HepG2 (cell line): ENCODE results near the gene SRSF2. TPM values are rescaled to one million over a fixed set of nuclear protein-coding genes. Genes with fewer than 3 reads are reported as not detected.

ENCODE experiments used
- ARID3A ChIP-seq: IDR thresholded peaks from 2 replicates; pipeline ENCODE4 v1.6.1; 2012; ENCODE audit warnings: low read depth, low read length, improper control_type of control experiment
- GPBP1L1 ChIP-seq: sonication (generic); formaldehyde crosslinking; IDR thresholded peaks from 2 replicates; pipeline ENCODE4 v1.5.0; 2020; ENCODE audit warnings: mild to moderate bottlenecking, missing genetic modification reagents
- KDM2A ChIP-seq: sonication (generic); formaldehyde crosslinking; IDR thresholded peaks from 2 replicates; pipeline ENCODE4 v1.4.0; 2020; ENCODE audit warnings: low read depth, missing genetic modification reagents, borderline replicate concordance
- RBM39 ChIP-seq: fragments of 200-400 bp; formaldehyde crosslinking; IDR thresholded peaks from one replicate; pipeline ENCODE4 v1.6.1; 2018; ENCODE audit warnings: antibody characterized with exemption, mild to moderate bottlenecking, low read depth, low read length; ENCODE audit not compliant: poor library complexity, severe bottlenecking
- REL ChIP-seq: sonication (generic); formaldehyde crosslinking; conservative IDR thresholded peaks from 2 replicates; pipeline ENCODE4 v1.8.0; 2022; ENCODE audit warnings: mild to moderate bottlenecking, missing genetic modification reagents, moderate library complexity
- THYN1 ChIP-seq: sonication (generic); formaldehyde crosslinking; IDR thresholded peaks from 2 replicates; pipeline ENCODE4 v1.8.1; 2023; ENCODE audit warnings: low read depth, mild to moderate bottlenecking, moderate library complexity, missing genetic modification reagents, borderline replicate concordance
- YEATS4 ChIP-seq: sonication (generic); formaldehyde crosslinking; IDR thresholded peaks from 2 replicates; pipeline ENCODE4 v1.4.0; 2020; ENCODE audit warnings: missing genetic modification reagents, borderline replicate concordance
- ZNF451 ChIP-seq: sonication (generic); formaldehyde crosslinking; IDR thresholded peaks from 2 replicates; pipeline ENCODE4 v1.5.0; 2020; ENCODE audit warnings: mild to moderate bottlenecking, missing genetic modification reagents
- ZNF570 ChIP-seq: sonication (generic); formaldehyde crosslinking; IDR thresholded peaks from 2 replicates; pipeline ENCODE4 v1.4.0; 2020; ENCODE audit warnings: mild to moderate bottlenecking, missing genetic modification reagents, borderline replicate concordance
- ZNF720 ChIP-seq: sonication (generic); formaldehyde crosslinking; IDR thresholded peaks from 2 replicates; pipeline ENCODE4 v1.4.0; 2020; ENCODE audit warnings: missing genetic modification reagents
- polyA plus RNA-seq, 8 experiments: library from polyadenylated mRNA; depleted of rRNA in 3 of 8; stranded (reverse) in 7 of 8; unstranded in 1 of 8; fragments of >200 nt; fragmentation: Illumina TruSeq in 4 of 8; extraction: Trizol in 4 of 8; gene quantifications; 2 replicates each; pipeline versions ENCODE4 v1.2.1 to v1.2.3, GENCODE V29; 2011 to 2016; ENCODE audit warnings: low read depth in 4 of 8, missing spikeins in 1 of 8, mixed read lengths in 1 of 8; ENCODE audit not compliant: insufficient read depth in 1 of 8
- total RNA-seq, 5 experiments: library from RNA; depleted of rRNA; stranded (reverse); fragments of >200 nt; fragmentation: Illumina TruSeq; extraction: Trizol; gene quantifications; 2 replicates each; pipeline ENCODE4 v1.2.3, GENCODE V29; 2016; ENCODE audit warnings: low read depth in 1 of 5
- TF ChIP-seq, protein P1 (sequence below): sonication (generic); formaldehyde crosslinking; IDR thresholded peaks from 2 replicates; pipeline ENCODE4 v1.5.0; 2020; ENCODE audit warnings: mild to moderate bottlenecking, missing genetic modification reagents, borderline replicate concordance
- TF ChIP-seq, protein P2 (sequence below): sonication (generic); formaldehyde crosslinking; IDR thresholded peaks from 2 replicates; pipeline ENCODE4 v1.5.0; 2020; ENCODE audit warnings: missing genetic modification reagents
- TF ChIP-seq, protein P3 (sequence below), 2 experiments: fragments of 450-650 bp in 1 of 2; sonication (generic) in 1 of 2; formaldehyde crosslinking; IDR thresholded peaks; 2 replicates each; pipeline versions ENCODE4 v1.5.0 to v1.8.0; 2020 to 2022; ENCODE audit warnings: mild to moderate bottlenecking in 1 of 2, missing genetic modification reagents in 1 of 2
- TF ChIP-seq, protein P4 (sequence below): sonication (generic); formaldehyde crosslinking; conservative IDR thresholded peaks from 2 replicates; pipeline ENCODE4 v1.8.0; 2022; ENCODE audit warnings: missing genetic modification reagents

The SRSF2 gene
- total and polyA plus RNA-seq, 2 of the 13 experiments (the other 11 are each of a cell fraction or from before 2014, with no cell fraction given), result 306 to 319 TPM

DNA sequence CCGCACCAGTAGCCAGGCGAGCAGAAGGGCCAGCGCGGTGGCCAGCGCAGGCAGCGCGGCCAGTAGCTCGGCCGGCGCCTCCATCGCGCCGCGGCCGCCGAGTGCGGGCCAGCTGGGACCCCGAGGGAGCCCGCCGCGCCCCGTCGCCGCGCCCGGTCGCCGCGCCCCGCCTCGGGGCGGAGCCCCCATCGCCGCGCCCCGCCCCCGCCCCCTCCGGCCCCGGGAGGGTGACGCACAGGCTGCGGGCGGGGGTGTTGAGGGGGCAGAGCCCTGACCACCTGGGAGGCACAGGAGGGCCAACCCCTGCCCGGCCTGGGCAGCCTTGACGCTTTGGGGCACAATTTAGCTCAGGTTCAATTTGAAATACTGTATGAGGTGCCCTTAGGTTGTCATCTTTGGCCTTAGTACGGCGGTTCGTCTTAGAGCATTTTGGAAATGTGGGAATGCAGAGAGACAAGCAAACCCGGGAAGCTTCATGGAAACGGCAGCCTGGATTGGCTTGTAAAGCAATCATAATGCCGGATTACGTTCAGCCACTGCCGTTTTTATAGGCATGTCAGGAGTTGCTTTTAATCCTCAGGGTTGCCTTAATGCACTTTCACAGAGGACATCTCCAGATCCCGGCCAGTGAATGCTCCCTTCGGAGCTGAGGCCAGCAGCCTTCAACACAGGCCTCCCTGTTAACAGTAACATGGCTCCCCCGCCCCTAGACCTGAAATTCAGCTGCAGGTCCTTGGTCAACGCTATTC, 26.1 kb downstream of the SRSF2 start, which contains the start of gene MXRA7 (continued):
- TF ChIP-seq, protein P1, sequence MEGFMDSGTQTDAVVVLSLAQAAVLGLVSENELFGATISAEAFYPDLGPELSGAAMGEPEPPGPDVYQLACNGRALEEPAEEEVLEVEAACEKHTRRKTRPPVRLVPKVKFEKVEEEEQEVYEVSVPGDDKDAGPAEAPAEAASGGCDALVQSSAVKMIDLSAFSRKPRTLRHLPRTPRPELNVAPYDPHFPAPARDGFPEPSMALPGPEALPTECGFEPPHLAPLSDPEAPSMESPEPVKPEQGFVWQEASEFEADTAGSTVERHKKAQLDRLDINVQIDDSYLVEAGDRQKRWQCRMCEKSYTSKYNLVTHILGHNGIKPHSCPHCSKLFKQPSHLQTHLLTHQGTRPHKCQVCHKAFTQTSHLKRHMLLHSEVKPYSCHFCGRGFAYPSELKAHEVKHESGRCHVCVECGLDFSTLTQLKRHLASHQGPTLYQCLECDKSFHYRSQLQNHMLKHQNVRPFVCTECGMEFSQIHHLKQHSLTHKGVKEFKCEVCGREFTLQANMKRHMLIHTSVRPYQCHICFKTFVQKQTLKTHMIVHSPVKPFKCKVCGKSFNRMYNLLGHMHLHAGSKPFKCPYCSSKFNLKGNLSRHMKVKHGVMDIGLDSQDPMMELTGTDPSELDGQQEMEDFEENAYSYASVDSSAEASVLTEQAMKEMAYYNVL (CRISPR knock-in tag), result no peak
- TF ChIP-seq ZNF720 (CRISPR knock-in tag) (no peak), RBM39 (no peak), YEATS4 (CRISPR knock-in tag) (peak; percentile 54; the same call in 1 of the 2 replicates), KDM2A (CRISPR knock-in tag) (peak; percentile 68; the same call in 1 of the 2 replicates), REL (CRISPR knock-in tag) (no peak), ZNF570 (no peak), ZNF451 (CRISPR knock-in tag) (no peak), GPBP1L1 (CRISPR knock-in tag) (no peak), THYN1 (CRISPR knock-in tag) (no peak), ARID3A (no peak)
- TF ChIP-seq, protein P2, sequence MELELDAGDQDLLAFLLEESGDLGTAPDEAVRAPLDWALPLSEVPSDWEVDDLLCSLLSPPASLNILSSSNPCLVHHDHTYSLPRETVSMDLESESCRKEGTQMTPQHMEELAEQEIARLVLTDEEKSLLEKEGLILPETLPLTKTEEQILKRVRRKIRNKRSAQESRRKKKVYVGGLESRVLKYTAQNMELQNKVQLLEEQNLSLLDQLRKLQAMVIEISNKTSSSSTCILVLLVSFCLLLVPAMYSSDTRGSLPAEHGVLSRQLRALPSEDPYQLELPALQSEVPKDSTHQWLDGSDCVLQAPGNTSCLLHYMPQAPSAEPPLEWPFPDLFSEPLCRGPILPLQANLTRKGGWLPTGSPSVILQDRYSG (CRISPR knock-in tag), result no peak
- TF ChIP-seq, protein P3, sequence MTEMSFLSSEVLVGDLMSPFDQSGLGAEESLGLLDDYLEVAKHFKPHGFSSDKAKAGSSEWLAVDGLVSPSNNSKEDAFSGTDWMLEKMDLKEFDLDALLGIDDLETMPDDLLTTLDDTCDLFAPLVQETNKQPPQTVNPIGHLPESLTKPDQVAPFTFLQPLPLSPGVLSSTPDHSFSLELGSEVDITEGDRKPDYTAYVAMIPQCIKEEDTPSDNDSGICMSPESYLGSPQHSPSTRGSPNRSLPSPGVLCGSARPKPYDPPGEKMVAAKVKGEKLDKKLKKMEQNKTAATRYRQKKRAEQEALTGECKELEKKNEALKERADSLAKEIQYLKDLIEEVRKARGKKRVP (CRISPR knock-in tag; IDR thresholded peaks at IDR 0.05), result no peak
- TF ChIP-seq, protein P4, sequence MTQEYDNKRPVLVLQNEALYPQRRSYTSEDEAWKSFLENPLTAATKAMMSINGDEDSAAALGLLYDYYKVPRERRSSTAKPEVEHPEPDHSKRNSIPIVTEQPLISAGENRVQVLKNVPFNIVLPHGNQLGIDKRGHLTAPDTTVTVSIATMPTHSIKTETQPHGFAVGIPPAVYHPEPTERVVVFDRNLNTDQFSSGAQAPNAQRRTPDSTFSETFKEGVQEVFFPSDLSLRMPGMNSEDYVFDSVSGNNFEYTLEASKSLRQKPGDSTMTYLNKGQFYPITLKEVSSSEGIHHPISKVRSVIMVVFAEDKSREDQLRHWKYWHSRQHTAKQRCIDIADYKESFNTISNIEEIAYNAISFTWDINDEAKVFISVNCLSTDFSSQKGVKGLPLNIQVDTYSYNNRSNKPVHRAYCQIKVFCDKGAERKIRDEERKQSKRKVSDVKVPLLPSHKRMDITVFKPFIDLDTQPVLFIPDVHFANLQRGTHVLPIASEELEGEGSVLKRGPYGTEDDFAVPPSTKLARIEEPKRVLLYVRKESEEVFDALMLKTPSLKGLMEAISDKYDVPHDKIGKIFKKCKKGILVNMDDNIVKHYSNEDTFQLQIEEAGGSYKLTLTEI (CRISPR knock-in tag), result no peak
